ENCODE measurements around the gene MLLT6.

- TF ChIP-seq, protein P1, sequence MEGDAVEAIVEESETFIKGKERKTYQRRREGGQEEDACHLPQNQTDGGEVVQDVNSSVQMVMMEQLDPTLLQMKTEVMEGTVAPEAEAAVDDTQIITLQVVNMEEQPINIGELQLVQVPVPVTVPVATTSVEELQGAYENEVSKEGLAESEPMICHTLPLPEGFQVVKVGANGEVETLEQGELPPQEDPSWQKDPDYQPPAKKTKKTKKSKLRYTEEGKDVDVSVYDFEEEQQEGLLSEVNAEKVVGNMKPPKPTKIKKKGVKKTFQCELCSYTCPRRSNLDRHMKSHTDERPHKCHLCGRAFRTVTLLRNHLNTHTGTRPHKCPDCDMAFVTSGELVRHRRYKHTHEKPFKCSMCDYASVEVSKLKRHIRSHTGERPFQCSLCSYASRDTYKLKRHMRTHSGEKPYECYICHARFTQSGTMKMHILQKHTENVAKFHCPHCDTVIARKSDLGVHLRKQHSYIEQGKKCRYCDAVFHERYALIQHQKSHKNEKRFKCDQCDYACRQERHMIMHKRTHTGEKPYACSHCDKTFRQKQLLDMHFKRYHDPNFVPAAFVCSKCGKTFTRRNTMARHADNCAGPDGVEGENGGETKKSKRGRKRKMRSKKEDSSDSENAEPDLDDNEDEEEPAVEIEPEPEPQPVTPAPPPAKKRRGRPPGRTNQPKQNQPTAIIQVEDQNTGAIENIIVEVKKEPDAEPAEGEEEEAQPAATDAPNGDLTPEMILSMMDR (IDR thresholded peaks at IDR 0.05), result no peak
- TF ChIP-seq ZFX (IDR thresholded peaks at IDR 0.05; ENCODE audit: borderline replicate concordance), result no peak
Measured at GRCh38 chr17:38727736-38728135, 22.7 kb downstream of the MLLT6 start.

All from 22Rv1 (cell line).